ENCODE results near the gene SRGAP3. TPM values are rescaled to one million over a fixed set of nuclear protein-coding genes. Genes with fewer than 3 reads are reported as not detected.

The SRGAP3 gene
- total and polyA plus RNA-seq, 2 experiments from 2014 or later, result 0.89 to 1.7 TPM

DNA sequence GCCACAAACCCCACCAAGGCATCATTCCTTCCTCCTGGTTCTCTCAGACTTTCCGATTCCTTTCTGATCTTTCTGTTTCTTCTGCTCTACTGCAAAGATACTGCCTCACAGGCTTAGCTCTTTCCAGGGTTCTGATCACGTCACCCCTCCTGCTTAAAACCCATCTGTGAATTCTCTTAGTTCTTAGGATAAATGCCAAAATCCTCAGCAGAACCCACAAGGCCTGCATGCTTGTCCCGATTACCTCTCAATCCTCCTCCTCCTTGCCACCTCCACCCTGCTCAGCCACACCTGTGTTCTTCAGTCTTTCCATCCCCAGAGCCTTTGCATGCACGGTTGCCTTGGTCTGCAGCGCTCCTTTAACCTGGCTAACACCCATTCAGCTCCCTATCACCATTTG, 84.0 kb downstream of the SRGAP3 start:
- no peak overlapping the region for H2AFZ ChIP-seq
- no peak overlapping the region for H3K4me2 ChIP-seq (ENCODE audit: unreplicated experiment)
- no peaks in the 10 kb centered on the region for H3K9me2 ChIP-seq (ENCODE audit: insufficient read depth)
- H3K27me3 ChIP-seq (replicated peaks; ENCODE audit: insufficient read depth), result no peaks in the 10 kb centered on the region
- TF ChIP-seq EZH2 (IDR thresholded peaks at IDR 0.05; ENCODE audit: insufficient read depth, poor library complexity, severe bottlenecking) (no peak), EZH2phosphoT487 (IDR thresholded peaks at IDR 0.05; ENCODE audit: insufficient read depth, low read depth) (no peak)
- H3K36me3 ChIP-seq (ENCODE audit: low read depth), result no peaks in the 10 kb centered on the region
- no peak overlapping the region for H3K9ac ChIP-seq
- H3K4me3 ChIP-seq, result no peak overlapping the region
- DNase-seq, result no peak
- H3K9me3 ChIP-seq (ENCODE audit: low read depth), result no peaks in the 10 kb centered on the region
- in situ Hi-C loops (cut with MboI), result no loop called here
- H3K27ac ChIP-seq, result no peak overlapping the region
- H3F3A ChIP-seq (ENCODE audit: insufficient read depth), result no peaks in the 10 kb centered on the region
- WGBS, 2 experiments (ENCODE audit: low coverage in 1 of 2, low lambda C conversion rate in 2 of 2, missing lambda C conversion rate in 2 of 2), result 37 to 47% methylated on average over 5 of the region's 5 CpGs
- H3K79me2 ChIP-seq (ENCODE audit: insufficient read depth), result no peaks in the 10 kb centered on the region
- H3K4me1 ChIP-seq (ENCODE audit: insufficient read depth), result no peaks in the 10 kb centered on the region
- H4K20me1 ChIP-seq (ENCODE audit: insufficient read depth), result no peaks in the 10 kb centered on the region

DNA sequence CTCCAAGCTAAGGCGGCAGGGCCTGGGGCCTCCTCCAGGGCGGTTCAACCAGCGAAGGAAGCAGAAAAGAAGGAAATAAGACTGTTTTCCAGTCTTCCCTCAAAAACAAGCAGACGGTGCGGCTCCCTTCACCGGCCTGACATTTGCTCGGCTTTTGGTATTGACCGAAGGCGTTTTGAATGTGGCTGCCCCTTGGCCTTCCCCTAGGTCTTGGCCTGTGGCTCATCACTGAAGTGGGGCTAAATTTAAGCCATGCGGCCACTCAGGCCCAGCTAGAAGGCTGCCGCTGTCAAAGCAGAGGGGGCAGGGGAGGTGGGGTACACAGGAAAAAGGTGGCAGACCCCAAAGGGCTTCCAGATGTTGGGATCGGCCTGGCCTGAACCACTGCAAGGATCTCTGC, 86.2 kb downstream of the SRGAP3 start:
- Histone ChIP-seq H3K79me2 (ENCODE audit: insufficient read depth) (no peaks in the 10 kb centered on the region), H4K20me1 (ENCODE audit: insufficient read depth) (no peaks in the 10 kb centered on the region), H3K9me2 (ENCODE audit: insufficient read depth) (no peaks in the 10 kb centered on the region), H3K9ac (no peak overlapping the region), H3K36me3 (ENCODE audit: low read depth) (no peaks in the 10 kb centered on the region), H3K4me3 (no peak overlapping the region), H3K4me1 (ENCODE audit: insufficient read depth) (no peaks in the 10 kb centered on the region), H3K4me2 (ENCODE audit: unreplicated experiment) (no peak overlapping the region), H2AFZ (no peak overlapping the region), H3K9me3 (ENCODE audit: low read depth) (no peaks in the 10 kb centered on the region), H3K27ac (no peak overlapping the region), H3K27me3 (replicated peaks; ENCODE audit: insufficient read depth) (no peaks in the 10 kb centered on the region), H3F3A (ENCODE audit: insufficient read depth) (no peaks in the 10 kb centered on the region)
- 87 to 91% methylated on average over 12 of the region's 12 CpGs for WGBS, 2 experiments (ENCODE audit: low coverage in 1 of 2, low lambda C conversion rate in 2 of 2, missing lambda C conversion rate in 2 of 2)
- no peak for DNase-seq
- in situ Hi-C loops (cut with MboI), result no loop called here
- TF ChIP-seq EZH2 (IDR thresholded peaks at IDR 0.05; ENCODE audit: insufficient read depth, poor library complexity, severe bottlenecking), result no peak
- TF ChIP-seq EZH2phosphoT487 (IDR thresholded peaks at IDR 0.05; ENCODE audit: insufficient read depth, low read depth), result no peak

DNA sequence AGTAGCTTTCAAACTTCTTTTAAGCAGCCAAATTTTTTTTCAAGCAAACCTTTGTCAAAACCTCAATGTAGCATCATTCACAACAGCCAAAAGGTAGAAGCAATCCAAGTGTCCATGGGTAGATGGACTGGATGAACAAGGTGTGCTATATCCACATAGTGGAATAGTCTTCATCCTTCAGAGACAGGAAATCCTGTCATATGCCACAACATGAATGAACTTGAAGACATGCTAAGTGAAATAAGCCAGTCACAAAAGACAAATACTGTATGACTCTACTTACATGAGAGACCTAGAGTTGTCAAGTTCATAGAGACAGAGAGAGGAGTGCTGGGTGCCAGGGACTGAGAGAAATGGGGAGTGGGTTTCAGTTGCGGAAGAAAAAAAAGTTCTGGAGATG, 87.6 kb downstream of the SRGAP3 start:
- Histone ChIP-seq H3K27me3 (replicated peaks; ENCODE audit: insufficient read depth) (no peaks in the 10 kb centered on the region), H3K9ac (no peak overlapping the region), H4K20me1 (ENCODE audit: insufficient read depth) (no peaks in the 10 kb centered on the region), H3K79me2 (ENCODE audit: insufficient read depth) (no peaks in the 10 kb centered on the region), H3K27ac (no peak overlapping the region), H3K4me1 (ENCODE audit: insufficient read depth) (no peaks in the 10 kb centered on the region), H3K9me3 (ENCODE audit: low read depth) (no peaks in the 10 kb centered on the region), H3K36me3 (ENCODE audit: low read depth) (no peaks in the 10 kb centered on the region), H2AFZ (no peak overlapping the region), H3K9me2 (ENCODE audit: insufficient read depth) (no peaks in the 10 kb centered on the region), H3K4me2 (ENCODE audit: unreplicated experiment) (no peak overlapping the region), H3K4me3 (no peak overlapping the region), H3F3A (ENCODE audit: insufficient read depth) (no peaks in the 10 kb centered on the region)
- TF ChIP-seq EZH2 (IDR thresholded peaks at IDR 0.05; ENCODE audit: insufficient read depth, poor library complexity, severe bottlenecking) (no peak), EZH2phosphoT487 (IDR thresholded peaks at IDR 0.05; ENCODE audit: insufficient read depth, low read depth) (no peak)
- in situ Hi-C loops (cut with MboI), result no loop called here
- 77 to 78% methylated on average over 1 of the region's 1 CpG for WGBS, 2 experiments (ENCODE audit: low coverage in 1 of 2, low lambda C conversion rate in 2 of 2, missing lambda C conversion rate in 2 of 2)
- no peak for DNase-seq

DNA sequence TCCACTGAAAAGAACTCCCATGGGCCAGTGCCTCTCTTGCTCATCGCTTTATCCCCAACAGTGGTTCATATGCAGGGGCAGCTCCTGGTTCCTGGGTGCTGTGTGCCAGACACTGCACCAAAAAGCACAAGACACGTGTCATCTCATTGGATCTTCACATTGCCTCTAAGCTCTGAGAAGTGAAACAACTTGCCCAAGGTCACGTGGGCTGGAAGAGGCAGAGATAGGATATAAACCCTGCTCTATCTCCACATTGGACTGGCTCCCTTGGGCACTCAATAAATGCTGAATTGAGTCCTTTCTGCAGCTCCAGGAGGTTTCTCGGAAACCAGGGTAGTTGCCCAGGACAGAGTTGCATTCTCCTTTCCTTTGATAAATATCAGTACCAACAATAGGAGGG, 88.1 kb downstream of the SRGAP3 start:
- in situ Hi-C loops (cut with MboI), result no loop called here
- H3K9me3 ChIP-seq (ENCODE audit: low read depth), result no peaks in the 10 kb centered on the region
- no peak for TF ChIP-seq EZH2 (IDR thresholded peaks at IDR 0.05; ENCODE audit: insufficient read depth, poor library complexity, severe bottlenecking)
- no peak for TF ChIP-seq EZH2phosphoT487 (IDR thresholded peaks at IDR 0.05; ENCODE audit: insufficient read depth, low read depth)
- H3K9ac ChIP-seq, result no peak overlapping the region
- H3K27me3 ChIP-seq (replicated peaks; ENCODE audit: insufficient read depth), result no peaks in the 10 kb centered on the region
- DNase-seq, result no peak
- no peaks in the 10 kb centered on the region for H3K4me1 ChIP-seq (ENCODE audit: insufficient read depth)
- H3K4me2 ChIP-seq (ENCODE audit: unreplicated experiment), result no peak overlapping the region
- no peak overlapping the region for H2AFZ ChIP-seq
- WGBS, 2 experiments (ENCODE audit: low coverage in 1 of 2, low lambda C conversion rate in 2 of 2, missing lambda C conversion rate in 2 of 2), result 59 to 61% methylated on average over 4 of the region's 4 CpGs
- no peaks in the 10 kb centered on the region for H3F3A ChIP-seq (ENCODE audit: insufficient read depth)
- no peaks in the 10 kb centered on the region for H3K36me3 ChIP-seq (ENCODE audit: low read depth)
- H4K20me1 ChIP-seq (ENCODE audit: insufficient read depth), result no peaks in the 10 kb centered on the region
- H3K4me3 ChIP-seq, result no peak overlapping the region
- H3K79me2 ChIP-seq (ENCODE audit: insufficient read depth), result no peaks in the 10 kb centered on the region
- H3K9me2 ChIP-seq (ENCODE audit: insufficient read depth), result no peaks in the 10 kb centered on the region
- no peak overlapping the region for H3K27ac ChIP-seq
